GM19452 (cell line): ENCODE measurements around the gene OR7G3.

Source experiments
- ATAC-seq: cut with Tn5 transposase; IDR thresholded peaks from one replicate; pipeline ENCODE4 v1.9.1; 2021; ENCODE audit not compliant: unreplicated experiment

The OR7G3 gene

DNA sequence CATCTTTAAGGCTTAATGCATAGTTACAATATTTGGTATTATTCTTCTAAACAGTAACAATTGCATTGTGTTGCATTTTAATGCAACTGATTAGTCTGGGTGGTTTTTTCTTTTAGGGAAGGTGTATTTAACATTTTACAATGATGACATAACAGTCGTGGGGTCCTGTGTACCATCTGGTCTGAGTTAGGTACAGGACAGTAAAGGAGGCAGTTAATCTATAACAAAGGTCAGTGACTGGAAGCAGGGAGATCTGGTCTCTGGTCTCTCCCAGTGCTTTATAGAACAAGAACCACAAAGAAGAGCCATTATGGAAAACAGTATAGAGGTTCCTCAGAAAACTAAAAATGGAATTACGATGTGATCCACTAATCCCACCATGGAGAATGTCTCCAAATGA lies 16.8 kb downstream of the OR7G3 start:
- ATAC-seq: no peak

DNA sequence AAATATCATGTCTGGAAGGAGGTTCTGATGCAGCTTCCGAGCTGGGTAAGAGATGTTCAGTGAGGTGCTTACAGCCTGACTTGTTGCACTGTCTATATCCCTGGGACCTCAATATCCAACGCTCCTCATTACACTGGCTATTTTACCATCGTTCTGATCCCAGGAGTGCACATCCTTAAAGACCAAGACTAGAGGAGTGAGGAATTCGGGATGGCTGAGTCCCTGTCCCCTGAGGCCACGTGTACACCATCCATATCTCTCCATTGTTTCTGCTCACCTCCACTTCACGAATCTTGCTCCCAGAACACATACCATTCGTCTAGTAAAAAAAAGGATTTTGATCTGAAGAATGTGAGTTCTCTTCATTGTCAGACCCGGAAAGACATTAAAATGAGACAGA lies 19.4 kb downstream of the OR7G3 start, which contains the start of gene OR7G2:
OR7G2 (minus strand) TSS at position 101 of the 400 bp plus-strand sequence. CDS start 4,232 bp downstream, outside the sequence.
- no peak for ATAC-seq

- no peak for ATAC-seq
Observed at GRCh38 chr19:9086761-9087160, 40.0 kb downstream of the OR7G3 start, which contains the start of gene OR1M1. TSS of gene OR1M1 (plus strand) at chr19:9087061. CDS start at chr19:9093245, 6,184 bp downstream.

- no peak for ATAC-seq
Observed at GRCh38 chr19:9078651-9079050, 48.1 kb downstream of the OR7G3 start.

DNA sequence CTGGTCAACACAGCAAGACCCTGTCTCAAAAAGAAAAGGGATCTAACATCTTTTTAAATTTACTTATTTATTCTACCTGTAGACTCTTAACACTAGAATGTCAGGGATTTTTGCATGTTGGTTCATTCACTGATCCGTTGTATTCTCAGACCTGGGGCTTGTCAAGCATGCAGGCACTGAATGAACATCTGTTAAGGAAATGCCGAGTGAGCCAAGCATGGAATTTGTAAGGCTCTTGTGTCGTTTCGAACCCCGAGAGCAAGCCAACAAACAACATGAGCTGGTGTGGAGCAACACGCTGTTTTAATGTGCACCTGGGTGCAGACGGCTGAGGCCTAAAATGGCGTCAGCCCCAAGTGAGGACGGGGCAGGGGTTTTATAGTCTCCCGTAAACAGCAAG lies 49.8 kb downstream of the OR7G3 start:
- no peak for ATAC-seq
